22Rv1 (cell line): ENCODE data around the gene DHX35.

Source experiments
- H3K27ac ChIP-seq: fragments of 450-650 bp; 2 replicates; pipeline ENCODE4 v1.5.1; 2017
- CTCF ChIP-seq: fragments of 450-650 bp; IDR thresholded peaks from 2 replicates; pipeline ENCODE4 v1.5.1; 2017; ENCODE audit warnings: mild to moderate bottlenecking
- ZFX ChIP-seq: fragments of 450-650 bp; IDR thresholded peaks from 2 replicates; pipeline ENCODE4 v1.6.1; 2017; ENCODE audit warnings: antibody characterized with exemption, borderline replicate concordance

DHX35 gene

GRCh38 chr20:39082622-39083398 lies 120.7 kb downstream of the DHX35 start:
- no peak for TF ChIP-seq CTCF
- TF ChIP-seq ZFX: no peak
- no peak overlapping the region for H3K27ac ChIP-seq

DNA sequence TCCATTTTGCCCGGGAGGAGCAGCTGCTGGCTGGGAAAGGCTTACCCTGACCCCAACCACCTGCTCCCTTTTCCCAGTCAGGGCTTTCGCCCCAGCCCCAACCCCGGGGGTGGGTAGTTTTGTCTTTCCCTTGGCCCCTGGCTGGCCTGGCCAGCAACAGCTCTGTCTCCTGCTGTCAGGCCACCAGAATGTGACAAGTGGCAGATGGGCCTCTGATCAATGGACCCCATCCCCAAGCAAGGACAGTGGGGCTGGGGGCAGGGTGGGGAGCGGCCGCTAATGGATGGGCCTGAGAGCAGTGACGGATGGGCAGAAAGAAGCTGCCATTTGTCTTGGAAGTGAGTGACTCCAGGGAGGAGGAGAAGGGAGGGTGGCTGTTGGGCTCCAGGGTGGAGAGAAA lies 121.6 kb downstream of the DHX35 start:
- H3K27ac ChIP-seq: no peak overlapping the region
- no peak for TF ChIP-seq CTCF
- no peak for TF ChIP-seq ZFX

DNA sequence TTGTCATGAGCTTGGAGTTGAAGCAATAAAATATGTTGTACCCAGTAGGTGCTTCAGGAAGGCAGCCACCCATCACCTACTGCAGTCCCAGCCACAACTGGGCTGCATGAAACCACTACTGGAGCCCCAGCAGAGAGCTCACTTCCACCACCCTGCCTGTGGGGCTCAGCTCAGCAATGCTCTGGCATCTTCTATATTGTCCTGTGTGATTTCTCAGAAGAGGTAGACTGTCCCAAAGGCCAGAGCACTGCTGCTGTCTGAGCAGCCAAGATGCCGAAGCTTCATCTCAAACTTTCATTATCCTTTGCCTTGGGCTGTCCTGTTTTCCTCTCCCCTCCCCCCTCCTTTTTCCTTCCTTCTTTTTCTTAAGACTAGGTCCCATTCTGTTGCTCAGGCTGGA lies 126.9 kb downstream of the DHX35 start:
- H3K27ac ChIP-seq: no peak overlapping the region
- no peak for TF ChIP-seq ZFX
- no peak for TF ChIP-seq CTCF
